CD4-positive, alpha-beta T cell treated with Interleukin-1 beta for 1 hour (primary cell): ENCODE data around the gene PRPSAP1.
"Not testable (repeated sequence)": the region's sequence is repeated elsewhere in the genome, so short reads cannot be mapped to it uniquely, and the experiment has no call there.

Experiments
- DNase-seq, 2 donors: peaks; one replicate each; pipeline ENCODE4 v3.0.0-alpha.2; 2020 to 2022

Gene PRPSAP1

GRCh38 chr17:76276069-76276431 lies 77.7 kb downstream of the PRPSAP1 start:
- DNase-seq, result peak in 1 of 2 donors; percentile 44

DNA sequence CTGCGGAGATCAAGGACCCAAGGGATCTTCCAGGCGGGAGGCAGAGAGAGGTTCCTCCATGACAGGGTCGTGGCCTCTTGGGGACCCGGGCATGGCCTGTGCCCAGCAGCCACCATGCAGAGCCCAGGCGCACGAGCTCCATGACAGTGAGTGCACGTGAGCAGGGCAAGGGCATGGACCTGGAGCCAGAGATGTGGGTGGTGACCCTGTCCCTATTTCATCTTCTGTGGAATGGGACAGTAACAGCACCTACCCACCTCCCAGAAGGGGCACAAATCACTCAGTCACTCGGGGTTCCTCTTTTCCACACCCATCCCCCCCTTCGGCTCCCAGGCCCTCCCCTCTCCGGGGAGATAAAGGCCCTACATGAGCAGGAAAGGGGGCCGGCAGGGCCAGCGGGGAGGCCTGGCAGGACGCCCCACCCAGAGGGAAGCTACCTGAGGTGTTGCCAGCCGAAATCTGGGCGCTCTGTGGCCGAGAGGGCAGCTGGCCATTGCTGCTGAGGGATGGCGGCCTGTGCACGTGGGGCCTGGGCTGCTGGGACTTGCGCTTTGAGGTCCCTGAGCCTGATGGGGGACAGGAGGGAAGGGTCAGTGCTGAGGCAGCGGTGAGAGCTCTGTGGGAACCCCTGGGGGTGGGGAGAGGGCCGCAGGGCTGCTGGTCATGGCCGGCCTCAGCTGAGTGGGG lies 78.2 kb downstream of the PRPSAP1 start:
- no peak for DNase-seq

- no peak for DNase-seq
These were observed 79.4 kb downstream of the PRPSAP1 start for GRCh38 chr17:76274112-76274956.

DNA sequence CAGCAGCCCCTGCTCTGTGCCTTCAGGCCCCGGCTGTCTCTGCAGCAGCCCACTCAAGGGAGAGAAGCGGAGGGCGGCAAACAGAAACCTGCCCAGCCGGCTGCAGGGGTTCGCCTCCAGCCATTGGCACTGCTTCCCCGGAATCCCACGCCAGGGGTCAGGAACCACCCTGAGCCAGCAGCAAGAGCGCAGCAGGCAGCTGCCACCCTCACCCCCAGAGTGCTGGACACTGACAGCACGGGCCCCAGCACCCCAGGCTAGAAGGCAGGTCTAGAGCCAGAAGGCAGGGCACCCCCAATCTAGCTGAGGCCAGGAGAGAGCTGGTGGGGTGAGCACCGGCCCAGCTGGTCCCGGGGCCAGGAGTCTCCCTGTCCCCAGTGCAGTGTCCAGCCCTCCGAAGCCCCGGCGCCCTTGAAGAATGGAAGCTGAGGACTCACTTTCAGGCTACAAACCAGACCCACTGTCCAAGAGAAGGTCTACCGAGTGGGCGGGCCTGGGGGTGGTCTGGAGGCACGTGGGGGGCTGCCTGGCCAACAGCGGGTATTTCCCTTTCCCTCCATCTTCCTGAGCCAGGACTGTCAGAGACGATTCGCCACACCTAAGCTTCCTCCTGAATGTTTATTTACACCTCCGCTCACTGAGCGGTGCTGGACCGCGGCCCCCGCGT lies 80.1 kb downstream of the PRPSAP1 start:
- DNase-seq, result no peak

- DNase-seq, result peak; percentile 43 to 56
These were observed 80.9 kb downstream of the PRPSAP1 start for GRCh38 chr17:76272541-76273444.

DNA sequence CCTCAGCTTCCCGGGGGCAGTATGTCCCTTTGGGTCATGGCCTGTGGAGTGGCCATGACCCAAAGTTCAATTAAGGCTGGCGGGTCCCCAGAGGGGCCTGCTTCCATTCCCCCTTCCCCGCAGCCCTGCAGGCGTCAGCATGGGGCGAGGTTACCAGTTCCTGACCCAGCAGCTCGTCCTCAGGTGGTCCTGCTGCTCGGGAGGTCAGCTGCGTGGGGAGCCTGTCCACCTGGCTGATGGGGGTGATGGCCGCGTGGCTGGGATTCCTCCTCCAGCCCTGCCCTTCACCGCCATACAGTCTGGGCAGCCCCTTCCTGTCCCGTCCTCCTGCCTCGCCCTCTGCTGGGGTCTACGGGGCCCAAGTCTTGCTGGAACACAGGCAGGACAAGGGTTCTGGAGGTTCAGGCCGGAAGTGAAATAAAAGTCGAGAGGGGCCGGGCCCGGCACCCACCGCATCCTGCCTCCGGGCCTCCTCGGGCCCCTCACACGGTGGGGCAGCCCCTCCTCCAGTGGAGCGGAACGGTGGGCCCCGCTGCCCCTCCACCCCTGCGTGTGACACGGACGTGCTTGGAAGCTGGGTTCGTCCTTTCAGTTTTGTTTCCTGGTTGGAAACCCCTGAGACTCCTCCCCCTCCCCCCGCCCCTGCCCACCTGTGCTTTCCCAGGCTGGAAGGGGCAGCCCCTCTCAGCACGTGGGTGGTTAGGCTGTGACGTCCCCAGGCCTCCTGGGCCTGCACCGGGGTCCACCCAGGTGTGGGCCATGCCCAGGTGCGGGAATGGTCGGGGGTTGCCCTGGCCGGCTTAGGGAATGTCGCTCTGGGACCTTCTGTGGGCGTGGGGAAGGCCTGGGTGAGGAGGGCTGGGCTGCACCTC lies 81.8 kb downstream of the PRPSAP1 start:
- DNase-seq, result peak; percentile 81 to 89

GRCh38 chr17:76270770-76271668 lies 82.7 kb downstream of the PRPSAP1 start:
- no peak for DNase-seq

GRCh38 chr17:76270127-76270592 lies 83.6 kb downstream of the PRPSAP1 start:
- DNase-seq, result no peak

GRCh38 chr17:76268991-76269981 lies 84.4 kb downstream of the PRPSAP1 start:
- DNase-seq, result no peak

DNA sequence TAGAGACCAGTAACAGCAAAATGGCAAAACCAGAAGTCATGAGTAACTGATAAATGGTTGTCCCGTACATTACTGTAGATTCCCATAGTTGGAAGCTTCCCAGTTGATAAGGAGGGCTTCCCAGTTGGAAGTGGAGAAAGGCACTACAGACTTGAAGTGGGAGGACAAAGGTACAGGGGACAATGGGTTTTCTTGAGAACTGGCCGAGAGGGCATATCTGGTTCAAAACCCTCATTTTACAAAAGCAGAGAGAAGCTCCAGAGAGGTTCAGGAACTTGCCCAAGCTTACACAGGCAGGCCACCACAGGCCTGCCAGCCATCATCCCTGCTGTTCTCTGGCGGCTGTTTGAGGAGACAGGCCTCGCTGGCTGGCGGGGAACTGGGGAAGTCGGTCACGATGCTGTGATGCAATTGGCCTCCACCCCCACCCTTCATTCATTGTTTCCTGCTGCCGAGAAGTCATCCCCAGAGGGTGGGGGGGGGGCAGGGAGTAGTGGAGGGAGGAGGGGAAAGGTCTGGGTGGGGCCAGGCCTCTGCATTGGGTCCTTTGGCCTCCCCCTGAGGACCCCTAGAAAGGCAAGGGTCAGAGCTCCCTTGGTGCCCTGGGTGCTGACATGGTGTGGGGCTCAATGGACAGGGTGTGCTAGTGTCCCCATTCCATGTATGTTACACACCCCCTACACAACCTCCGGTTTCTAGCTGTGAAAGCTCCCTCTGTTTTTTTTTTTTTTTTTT lies 85.5 kb downstream of the PRPSAP1 start:
- peak; percentile 77 to 83 for DNase-seq

GRCh38 chr17:76267581-76268001 lies 86.1 kb downstream of the PRPSAP1 start:
- DNase-seq, result not testable (repeated sequence)

DNA sequence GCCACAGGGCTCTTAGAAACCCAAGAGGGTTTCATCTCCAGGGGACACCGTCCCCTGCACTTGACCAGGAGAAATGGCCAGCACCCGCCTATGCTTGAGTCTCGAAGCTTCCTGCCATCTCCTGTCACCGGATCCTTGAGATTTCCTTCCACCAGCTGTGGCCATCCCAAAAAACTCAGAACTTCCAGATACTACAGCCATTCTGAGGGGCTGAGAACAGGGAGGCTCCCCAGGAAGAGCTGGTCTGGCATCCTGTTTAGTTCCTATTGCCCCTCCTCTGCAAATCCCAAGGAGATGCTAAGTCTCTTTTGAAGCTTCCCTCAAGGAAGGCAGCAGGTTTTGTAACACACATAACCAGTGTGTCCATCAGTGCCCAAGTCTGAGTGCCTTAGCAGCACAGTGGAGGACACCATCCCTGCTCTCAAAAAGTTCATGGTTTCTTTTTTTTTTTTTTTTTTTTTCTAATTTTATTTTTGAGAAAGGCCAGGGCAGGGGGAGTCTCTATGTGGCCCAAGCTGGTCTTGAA lies 86.6 kb downstream of the PRPSAP1 start:
- no peak for DNase-seq

- DNase-seq, result no peak
These were observed 87.3 kb downstream of the PRPSAP1 start for GRCh38 chr17:76266244-76266938.

DNA sequence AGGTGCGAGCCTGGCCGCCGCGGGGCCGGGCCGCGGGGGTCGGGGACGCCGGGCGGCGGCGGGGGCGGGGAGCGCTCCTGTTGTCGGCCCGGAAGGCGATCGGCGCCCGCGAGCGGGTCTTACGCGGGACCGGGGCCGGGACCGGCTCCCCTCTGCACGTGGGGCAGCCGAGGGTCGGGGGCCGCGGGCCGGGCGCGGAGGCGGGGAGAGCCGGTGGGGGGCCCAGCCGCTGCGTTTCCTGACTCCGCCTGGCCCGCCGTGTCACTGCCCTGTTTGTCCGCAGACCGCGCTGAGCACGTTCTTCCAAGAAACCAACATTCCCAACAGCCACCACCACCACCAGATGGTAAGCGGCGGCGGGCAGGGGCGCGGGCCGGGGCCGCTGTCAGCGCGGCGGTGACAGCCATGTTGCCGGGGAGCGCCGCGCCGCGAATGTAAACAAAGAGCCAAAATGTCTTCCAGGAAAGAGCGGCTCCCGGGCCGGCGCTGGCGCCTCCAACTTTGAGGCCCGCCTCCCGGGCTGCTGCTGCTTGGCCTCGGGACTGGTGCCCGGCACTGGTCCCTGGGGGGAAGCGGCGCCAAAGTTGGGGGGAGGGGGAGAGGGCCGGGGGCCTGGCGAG lies 88.0 kb downstream of the PRPSAP1 start:
- DNase-seq, result peak; percentile 50 to 60

- DNase-seq, result peak; percentile 99
These were observed 88.7 kb downstream of the PRPSAP1 start, which contains the start of gene UBALD2 for GRCh38 chr17:76264755-76265623. Gene UBALD2, plus strand, starts transcription at chr17:76265348. Its CDS starts 158 bp downstream, at chr17:76265506.

DNA sequence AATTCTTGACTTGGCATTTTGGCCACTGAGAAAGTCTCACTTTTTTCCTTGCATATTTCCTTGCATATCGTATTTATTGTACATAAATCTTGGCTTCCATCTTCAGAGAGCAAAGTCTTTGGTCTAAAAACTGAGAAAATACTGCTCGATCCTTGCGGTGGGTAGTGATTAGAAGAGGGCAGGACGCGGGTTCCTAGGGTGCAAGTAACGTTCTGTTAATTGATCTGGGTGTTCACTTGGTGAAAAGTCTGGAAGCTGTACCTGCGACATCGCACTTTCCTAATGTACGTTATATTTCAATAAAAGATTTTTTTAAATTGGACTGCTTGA lies 89.3 kb downstream of the PRPSAP1 start:
- no peak for DNase-seq
